HFFc6 (cell line): ENCODE data around the gene ARHGEF17. TPM values are rescaled to one million over a fixed set of nuclear protein-coding genes. Genes with fewer than 3 reads are reported as not detected.

ENCODE experiments used
- DNase-seq: peaks from one replicate; pipeline ENCODE4 v3.0.0-alpha.2; 2018
- H3K27ac Mint-ChIP-seq: 2 replicates; pipeline ENCODE4 v1.8.0; 2020; ENCODE audit warnings: mild to moderate bottlenecking, mixed read lengths
- H3K27me3 Mint-ChIP-seq: 2 replicates; pipeline ENCODE4 v1.8.0; 2021; ENCODE audit warnings: mild to moderate bottlenecking, moderate library complexity, mixed read lengths; ENCODE audit not compliant: insufficient read depth
- H3K36me3 Mint-ChIP-seq: 2 replicates; pipeline ENCODE4 v1.8.0; 2021; ENCODE audit warnings: low read depth, mixed read lengths
- H3K4me1 Mint-ChIP-seq: 2 replicates; pipeline ENCODE4 v1.8.0; 2020; ENCODE audit warnings: low read depth, mixed read lengths
- H3K4me3 Mint-ChIP-seq: 2 replicates; pipeline ENCODE4 v1.8.0; 2020; ENCODE audit warnings: mild to moderate bottlenecking, moderate library complexity, mixed read lengths
- H3K9me3 Mint-ChIP-seq: 2 replicates; pipeline ENCODE4 v1.8.0; 2020; ENCODE audit warnings: mild to moderate bottlenecking, mixed read lengths
- total RNA-seq, 6 experiments: library from RNA; stranded (reverse); fragmentation: NEBNext Ultra II Directional; extraction: Animal tissue kit (Norgen Biotek cat#: 25700); gene quantifications; 2 replicates in 1 of 6; 3 replicates in 5 of 6; pipeline ENCODE4 v1.2.3, GENCODE V29; 2021
- TF ChIP-seq, protein P1 (sequence below): fragments of 200-600 bp; sonication (generic); IDR thresholded peaks from 2 replicates; pipeline ENCODE4 v1.5.0; 2021; ENCODE audit warnings: antibody characterized with exemption, mild to moderate bottlenecking

The ARHGEF17 gene
- total RNA-seq, 6 experiments from 2014 or later, result 84.6 to 112 (median 92.1) TPM

DNA sequence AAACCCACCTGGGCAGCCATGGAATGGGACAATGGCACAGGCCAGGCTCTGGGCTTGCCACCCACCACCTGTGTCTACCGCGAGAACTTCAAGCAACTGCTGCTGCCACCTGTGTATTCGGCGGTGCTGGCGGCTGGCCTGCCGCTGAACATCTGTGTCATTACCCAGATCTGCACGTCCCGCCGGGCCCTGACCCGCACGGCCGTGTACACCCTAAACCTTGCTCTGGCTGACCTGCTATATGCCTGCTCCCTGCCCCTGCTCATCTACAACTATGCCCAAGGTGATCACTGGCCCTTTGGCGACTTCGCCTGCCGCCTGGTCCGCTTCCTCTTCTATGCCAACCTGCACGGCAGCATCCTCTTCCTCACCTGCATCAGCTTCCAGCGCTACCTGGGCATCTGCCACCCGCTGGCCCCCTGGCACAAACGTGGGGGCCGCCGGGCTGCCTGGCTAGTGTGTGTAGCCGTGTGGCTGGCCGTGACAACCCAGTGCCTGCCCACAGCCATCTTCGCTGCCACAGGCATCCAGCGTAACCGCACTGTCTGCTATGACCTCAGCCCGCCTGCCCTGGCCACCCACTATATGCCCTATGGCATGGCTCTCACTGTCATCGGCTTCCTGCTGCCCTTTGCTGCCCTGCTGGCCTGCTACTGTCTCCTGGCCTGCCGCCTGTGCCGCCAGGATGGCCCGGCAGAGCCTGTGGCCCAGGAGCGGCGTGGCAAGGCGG lies 11.4 kb upstream of the ARHGEF17 start:
- Mint-ChIP-seq H3K27ac (no peak overlapping the region), H3K9me3 (no peaks in the 10 kb centered on the region), H3K4me1 (peaks cover 46% of the 10 kb centered on the region), H3K36me3 (no peaks in the 10 kb centered on the region), H3K4me3 (no peak overlapping the region), H3K27me3 (no peaks in the 10 kb centered on the region)
- TF ChIP-seq, protein P1, sequence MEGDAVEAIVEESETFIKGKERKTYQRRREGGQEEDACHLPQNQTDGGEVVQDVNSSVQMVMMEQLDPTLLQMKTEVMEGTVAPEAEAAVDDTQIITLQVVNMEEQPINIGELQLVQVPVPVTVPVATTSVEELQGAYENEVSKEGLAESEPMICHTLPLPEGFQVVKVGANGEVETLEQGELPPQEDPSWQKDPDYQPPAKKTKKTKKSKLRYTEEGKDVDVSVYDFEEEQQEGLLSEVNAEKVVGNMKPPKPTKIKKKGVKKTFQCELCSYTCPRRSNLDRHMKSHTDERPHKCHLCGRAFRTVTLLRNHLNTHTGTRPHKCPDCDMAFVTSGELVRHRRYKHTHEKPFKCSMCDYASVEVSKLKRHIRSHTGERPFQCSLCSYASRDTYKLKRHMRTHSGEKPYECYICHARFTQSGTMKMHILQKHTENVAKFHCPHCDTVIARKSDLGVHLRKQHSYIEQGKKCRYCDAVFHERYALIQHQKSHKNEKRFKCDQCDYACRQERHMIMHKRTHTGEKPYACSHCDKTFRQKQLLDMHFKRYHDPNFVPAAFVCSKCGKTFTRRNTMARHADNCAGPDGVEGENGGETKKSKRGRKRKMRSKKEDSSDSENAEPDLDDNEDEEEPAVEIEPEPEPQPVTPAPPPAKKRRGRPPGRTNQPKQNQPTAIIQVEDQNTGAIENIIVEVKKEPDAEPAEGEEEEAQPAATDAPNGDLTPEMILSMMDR, result no peak
- no peak for DNase-seq

DNA sequence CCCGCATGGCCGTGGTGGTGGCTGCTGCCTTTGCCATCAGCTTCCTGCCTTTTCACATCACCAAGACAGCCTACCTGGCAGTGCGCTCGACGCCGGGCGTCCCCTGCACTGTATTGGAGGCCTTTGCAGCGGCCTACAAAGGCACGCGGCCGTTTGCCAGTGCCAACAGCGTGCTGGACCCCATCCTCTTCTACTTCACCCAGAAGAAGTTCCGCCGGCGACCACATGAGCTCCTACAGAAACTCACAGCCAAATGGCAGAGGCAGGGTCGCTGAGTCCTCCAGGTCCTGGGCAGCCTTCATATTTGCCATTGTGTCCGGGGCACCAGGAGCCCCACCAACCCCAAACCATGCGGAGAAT lies 10.9 kb upstream of the ARHGEF17 start:
- TF ChIP-seq, protein P1, result no peak
- Mint-ChIP-seq H3K27me3 (no peaks in the 10 kb centered on the region), H3K9me3 (no peaks in the 10 kb centered on the region), H3K4me1 (peaks cover 41% of the 10 kb centered on the region), H3K36me3 (no peaks in the 10 kb centered on the region), H3K4me3 (no peak overlapping the region), H3K27ac (no peak overlapping the region)
- DNase-seq, result no peak

DNA sequence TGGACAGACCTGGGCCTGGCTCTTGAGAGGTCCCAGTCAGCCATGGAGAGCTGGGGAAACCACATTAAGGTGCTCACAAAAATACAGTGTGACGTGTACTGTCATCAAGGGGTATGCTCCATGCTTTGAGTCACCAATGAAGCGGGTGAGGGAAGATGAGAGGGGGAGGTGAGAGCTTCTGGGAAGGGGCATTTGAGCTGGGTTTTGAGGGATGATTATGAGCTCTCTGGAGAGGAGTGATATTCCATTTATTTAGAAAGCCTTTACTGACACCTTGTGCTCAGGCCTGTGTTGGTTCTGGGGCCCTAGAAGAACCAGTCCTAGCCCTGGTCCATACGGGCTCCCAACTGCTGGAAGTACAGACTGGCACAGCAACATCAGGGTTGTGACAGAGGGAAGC lies 10.4 kb upstream of the ARHGEF17 start:
- DNase-seq, result no peak
- no peaks in the 10 kb centered on the region for H3K27me3 Mint-ChIP-seq
- peaks cover 38% of the 10 kb centered on the region for H3K4me1 Mint-ChIP-seq
- no peaks in the 10 kb centered on the region for H3K9me3 Mint-ChIP-seq
- TF ChIP-seq, protein P1, result no peak
- H3K27ac Mint-ChIP-seq, result no peak overlapping the region
- H3K36me3 Mint-ChIP-seq, result no peaks in the 10 kb centered on the region
- no peak overlapping the region for H3K4me3 Mint-ChIP-seq

DNA sequence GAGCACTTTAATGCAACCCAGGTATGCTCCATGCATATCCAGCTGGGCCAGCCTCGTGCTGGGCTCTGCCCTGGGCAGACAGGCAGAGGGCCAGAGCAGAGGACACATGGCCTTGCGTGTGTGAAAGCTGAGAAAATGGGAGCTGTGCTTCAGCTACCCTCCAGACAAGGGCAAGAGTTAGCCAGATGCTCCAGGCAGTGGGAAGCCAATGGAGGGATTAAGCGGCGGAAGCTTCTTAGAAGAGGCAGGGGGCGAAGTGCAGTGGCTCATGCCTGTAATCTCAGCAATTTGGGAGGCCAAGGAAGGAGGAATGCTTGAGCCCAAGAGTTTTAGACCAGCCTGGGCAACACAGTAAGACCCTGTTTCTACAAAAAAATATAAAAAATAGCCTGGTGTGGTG lies 9.8 kb upstream of the ARHGEF17 start:
- H3K36me3 Mint-ChIP-seq, result no peaks in the 10 kb centered on the region
- H3K27me3 Mint-ChIP-seq, result no peaks in the 10 kb centered on the region
- peaks cover 32% of the 10 kb centered on the region for H3K4me1 Mint-ChIP-seq
- H3K4me3 Mint-ChIP-seq, result no peak overlapping the region
- H3K27ac Mint-ChIP-seq, result no peak overlapping the region
- no peak for DNase-seq
- no peaks in the 10 kb centered on the region for H3K9me3 Mint-ChIP-seq
- TF ChIP-seq, protein P1, result no peak

DNA sequence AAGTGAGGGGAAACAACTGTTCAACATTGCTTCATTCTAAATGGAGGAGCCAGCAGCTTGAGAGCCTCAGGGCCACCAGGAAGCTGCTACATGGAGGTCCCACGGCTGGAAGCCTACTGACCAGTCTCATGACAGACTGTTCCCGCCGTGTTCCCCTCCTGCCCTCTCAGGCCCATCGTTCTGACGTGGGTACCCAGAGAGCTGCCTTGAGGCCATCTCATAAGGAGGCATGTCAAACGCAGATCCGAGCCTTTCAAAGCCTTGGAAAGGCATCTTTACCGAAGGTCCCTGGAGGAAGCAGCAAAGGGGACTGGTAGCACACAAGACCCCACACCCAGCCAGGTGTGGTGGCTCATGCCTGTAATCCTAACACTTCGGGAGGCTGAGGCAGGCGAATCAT lies 8.3 kb upstream of the ARHGEF17 start:
- Mint-ChIP-seq H3K4me1 (peaks cover 26% of the 10 kb centered on the region), H3K4me3 (no peak overlapping the region), H3K9me3 (no peaks in the 10 kb centered on the region), H3K27ac (no peak overlapping the region), H3K36me3 (no peaks in the 10 kb centered on the region), H3K27me3 (no peaks in the 10 kb centered on the region)
- DNase-seq, result no peak
- TF ChIP-seq, protein P1, result no peak
